ENCODE results near the gene LTBP2. TPM values are rescaled to one million over a fixed set of nuclear protein-coding genes. Genes with fewer than 3 reads are reported as not detected.

Gene LTBP2
- total RNA-seq, 1 donor from 2014 or later: 12.0 TPM

DNA sequence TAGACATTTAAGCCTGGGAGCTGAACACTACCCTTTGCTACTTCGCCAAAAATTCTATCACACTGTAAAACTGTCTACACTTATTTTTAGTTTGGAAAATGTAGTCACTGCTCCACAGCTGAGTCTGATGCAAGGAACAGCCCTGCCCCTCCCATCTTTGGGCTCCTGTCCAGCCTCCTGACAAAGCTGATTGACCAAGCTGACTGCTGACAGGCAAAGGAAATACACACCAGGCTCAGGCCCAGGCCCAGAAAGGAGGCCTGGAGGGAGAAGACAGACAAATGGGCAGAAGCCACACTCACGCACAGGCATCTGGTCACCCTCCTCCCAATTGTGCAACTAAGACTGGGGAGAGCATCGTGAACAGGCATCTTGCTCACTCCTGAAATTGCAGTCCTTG is 63.2 kb downstream of the LTBP2 start:
- Histone ChIP-seq H3K36me3 (ENCODE audit: control insufficient read depth in 3 of 3, insufficient read depth in 3 of 3, low read length in 3 of 3) (no peaks in the 10 kb centered on the region), H3K9me3 (ENCODE audit: control insufficient read depth in 3 of 3, low read length in 3 of 3) (no peaks in the 10 kb centered on the region), H3K4me1 (ENCODE audit: control insufficient read depth in 3 of 3, insufficient read depth in 3 of 3, low read length in 3 of 3) (peaks cover 21 to 50% (median 38%) of the 10 kb centered on the region in 3 donors), H3K4me3 (ENCODE audit: low read length in 3 of 3) (no peak overlapping the region), H3K27ac (ENCODE audit: low read depth, low read length) (peak overlapping the region; percentile 64), H3K27me3 (ENCODE audit: control insufficient read depth in 3 of 3, insufficient read depth in 3 of 3, low read length in 3 of 3) (peaks cover 5 to 6% (median 5%) of the 10 kb centered on the region in 3 donors), H3K9ac (ENCODE audit: low read depth in 1 of 3, low read length in 3 of 3) (peak overlapping the region in 1 of 3 donors; percentile 28)

DNA sequence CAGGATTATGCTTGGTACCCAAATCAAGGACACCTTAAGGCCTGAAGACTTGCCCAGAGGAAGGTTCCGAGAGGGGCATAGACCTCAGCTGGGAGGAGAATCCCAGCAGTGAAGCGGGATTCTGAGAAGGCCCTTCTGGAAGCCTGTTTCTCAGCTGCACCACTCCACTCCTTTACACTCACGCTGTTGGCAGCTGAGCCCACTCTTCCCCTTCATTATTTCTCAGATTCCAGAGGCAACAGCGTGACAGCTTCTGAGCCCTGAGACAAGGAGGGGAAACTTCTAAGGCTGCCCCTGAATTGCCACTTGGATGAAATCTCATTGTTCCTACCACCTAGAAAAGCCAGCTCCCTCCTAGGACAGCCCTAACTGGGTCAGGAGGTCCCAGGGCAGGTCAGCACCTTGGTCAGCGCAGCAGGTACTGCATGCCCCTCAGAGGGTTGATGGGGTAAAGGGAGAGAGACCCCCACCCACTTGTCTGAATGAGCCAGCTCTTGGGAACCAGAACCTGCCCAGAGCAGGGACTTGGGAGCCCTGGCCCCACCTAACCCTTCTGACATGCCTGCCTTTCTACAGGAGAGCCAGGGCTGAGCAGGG is 64.6 kb downstream of the LTBP2 start:
- Histone ChIP-seq H3K9me3 (ENCODE audit: control insufficient read depth in 3 of 3, low read length in 3 of 3) (no peaks in the 10 kb centered on the region), H3K4me3 (ENCODE audit: low read length in 3 of 3) (no peak overlapping the region), H3K27me3 (ENCODE audit: control insufficient read depth in 3 of 3, insufficient read depth in 3 of 3, low read length in 3 of 3) (peaks cover 2 to 5% (median 5%) of the 10 kb centered on the region in 3 donors), H3K36me3 (ENCODE audit: control insufficient read depth in 3 of 3, insufficient read depth in 3 of 3, low read length in 3 of 3) (no peaks in the 10 kb centered on the region), H3K9ac (ENCODE audit: low read depth in 1 of 3, low read length in 3 of 3) (no peak overlapping the region), H3K4me1 (ENCODE audit: control insufficient read depth in 3 of 3, insufficient read depth in 3 of 3, low read length in 3 of 3) (peaks cover 15 to 42% (median 33%) of the 10 kb centered on the region in 3 donors), H3K27ac (ENCODE audit: low read depth, low read length) (no peak overlapping the region)

DNA sequence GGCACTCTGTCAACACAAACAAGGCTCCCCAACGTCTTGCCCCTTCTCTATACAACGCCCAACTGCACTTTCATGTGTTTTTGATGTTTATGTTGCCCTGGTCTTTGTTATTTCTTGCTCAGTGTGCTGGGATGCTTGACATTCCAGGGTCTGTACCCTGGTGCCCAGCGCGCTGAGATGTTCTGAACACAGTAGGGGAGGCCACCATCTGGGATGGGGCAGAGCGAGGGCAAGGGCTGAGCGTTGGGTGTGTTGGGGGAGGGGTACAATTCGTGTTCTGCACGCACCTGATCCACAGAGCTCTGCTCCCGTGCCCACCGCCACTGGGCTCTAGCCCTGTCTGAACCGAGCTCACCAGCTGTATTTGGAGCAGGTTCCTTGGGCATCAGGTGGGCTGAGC is 65.6 kb downstream of the LTBP2 start:
- Histone ChIP-seq H3K36me3 (ENCODE audit: control insufficient read depth in 3 of 3, insufficient read depth in 3 of 3, low read length in 3 of 3) (no peaks in the 10 kb centered on the region), H3K27me3 (ENCODE audit: control insufficient read depth in 3 of 3, insufficient read depth in 3 of 3, low read length in 3 of 3) (peaks cover 2 to 5% (median 5%) of the 10 kb centered on the region in 3 donors), H3K9me3 (ENCODE audit: control insufficient read depth in 3 of 3, low read length in 3 of 3) (no peaks in the 10 kb centered on the region), H3K4me3 (ENCODE audit: low read length in 3 of 3) (no peak overlapping the region), H3K4me1 (ENCODE audit: control insufficient read depth in 3 of 3, insufficient read depth in 3 of 3, low read length in 3 of 3) (peaks cover 5 to 32% (median 23%) of the 10 kb centered on the region in 3 donors), H3K27ac (ENCODE audit: low read depth, low read length) (no peak overlapping the region), H3K9ac (ENCODE audit: low read depth in 1 of 3, low read length in 3 of 3) (no peak overlapping the region)

DNA sequence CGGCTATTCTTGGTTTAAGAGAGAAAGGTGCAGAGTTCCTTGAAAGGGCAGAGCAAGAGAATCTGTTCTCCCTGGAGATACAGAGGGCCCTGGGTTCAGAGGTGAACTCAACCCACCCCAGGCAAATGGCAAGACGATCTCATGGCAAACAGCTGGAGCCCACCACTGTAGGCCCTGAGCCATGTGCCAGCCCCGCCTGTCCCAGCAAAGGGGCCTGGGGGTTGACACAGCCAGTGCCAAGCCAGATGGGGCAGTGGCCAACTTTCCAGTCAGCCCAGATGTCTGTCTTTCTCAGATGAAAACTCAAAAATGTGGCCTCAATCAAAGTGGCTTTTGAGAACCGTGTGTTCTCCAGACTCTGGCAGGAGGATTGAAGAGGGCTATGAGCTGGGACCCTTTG is 66.7 kb downstream of the LTBP2 start:
- Histone ChIP-seq H3K36me3 (ENCODE audit: control insufficient read depth in 3 of 3, insufficient read depth in 3 of 3, low read length in 3 of 3) (no peaks in the 10 kb centered on the region), H3K9me3 (ENCODE audit: control insufficient read depth in 3 of 3, low read length in 3 of 3) (no peaks in the 10 kb centered on the region), H3K4me1 (ENCODE audit: control insufficient read depth in 3 of 3, insufficient read depth in 3 of 3, low read length in 3 of 3) (peaks cover 3 to 26% (median 19%) of the 10 kb centered on the region in 3 donors)

DNA sequence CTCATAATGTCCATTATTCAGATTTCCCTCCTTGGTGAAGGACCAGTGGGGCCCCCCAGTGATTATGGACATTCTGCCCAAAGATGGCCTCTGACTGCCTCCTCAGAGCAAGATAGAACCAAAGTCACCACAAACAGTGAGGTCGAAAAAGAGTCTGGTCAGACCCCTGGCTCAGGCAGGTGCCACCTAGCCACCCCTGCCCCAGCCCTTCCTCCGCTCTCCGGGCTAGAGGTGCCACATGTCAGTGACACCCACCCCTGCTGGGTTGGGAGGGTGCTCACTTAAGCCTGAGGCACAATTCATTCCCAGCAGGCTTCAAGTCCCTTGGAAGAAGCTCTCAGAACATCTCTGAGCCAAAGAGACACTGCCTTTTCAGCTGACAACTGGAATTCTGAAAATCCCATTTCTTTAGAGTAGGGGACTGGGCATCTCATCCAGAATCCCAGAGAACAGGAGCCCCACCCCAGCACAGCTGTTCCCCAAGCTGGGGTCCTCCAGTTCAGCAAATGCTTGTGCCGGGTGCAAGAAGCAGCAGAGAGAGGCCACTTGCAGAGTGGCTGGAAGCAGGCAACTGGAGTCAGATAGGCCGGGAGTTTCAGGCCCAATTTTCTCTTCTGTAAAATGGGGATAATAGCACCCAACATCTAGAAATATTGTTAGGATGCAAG is 68.1 kb downstream of the LTBP2 start:
- Histone ChIP-seq H3K9ac (ENCODE audit: low read depth in 1 of 3, low read length in 3 of 3) (no peak overlapping the region), H3K27me3 (ENCODE audit: control insufficient read depth in 3 of 3, insufficient read depth in 3 of 3, low read length in 3 of 3) (peaks cover 2 to 5% (median 5%) of the 10 kb centered on the region in 3 donors)

More for the DNA sequence above, 66.7 kb downstream of the LTBP2 start:
- Histone ChIP-seq H3K27me3 (ENCODE audit: control insufficient read depth in 3 of 3, insufficient read depth in 3 of 3, low read length in 3 of 3) (peaks cover 2 to 5% (median 5%) of the 10 kb centered on the region in 3 donors), H3K4me3 (ENCODE audit: low read length in 3 of 3) (no peak overlapping the region), H3K9ac (ENCODE audit: low read depth in 1 of 3, low read length in 3 of 3) (no peak overlapping the region), H3K27ac (ENCODE audit: low read depth, low read length) (no peak overlapping the region)

DNA sequence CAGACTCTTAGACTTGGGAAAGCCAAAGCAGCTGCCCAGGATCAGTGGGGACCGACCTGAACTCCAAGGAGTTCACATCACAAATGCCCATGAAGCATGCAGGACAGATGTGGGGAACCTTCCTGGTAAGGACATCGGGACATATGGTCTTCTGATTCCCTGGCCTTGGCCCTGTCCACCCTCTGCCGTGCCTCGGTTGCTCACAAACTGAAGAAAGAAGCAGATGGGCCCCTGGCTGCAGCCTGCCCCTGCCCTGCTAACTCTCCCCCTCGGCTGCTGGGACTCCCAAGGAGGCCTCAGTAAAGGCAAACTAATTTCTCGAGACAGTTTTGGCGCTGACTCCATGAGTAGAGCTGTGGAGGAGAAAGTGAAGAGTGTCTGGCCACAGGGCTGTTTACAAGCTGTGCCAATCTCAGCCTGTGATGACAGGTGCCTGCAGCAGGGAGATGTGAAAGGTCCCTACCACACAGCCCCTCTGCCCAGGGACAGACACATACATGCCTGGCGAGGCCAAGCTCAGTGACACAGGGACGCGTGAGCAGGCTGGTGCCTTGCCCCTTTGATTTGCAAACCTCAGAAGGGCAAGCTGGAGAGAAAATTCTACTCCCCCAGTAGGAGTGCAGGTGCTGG is 69.9 kb downstream of the LTBP2 start:
- Histone ChIP-seq H3K9me3 (ENCODE audit: control insufficient read depth in 3 of 3, low read length in 3 of 3) (no peaks in the 10 kb centered on the region), H3K27ac (ENCODE audit: low read depth, low read length) (no peak overlapping the region), H3K9ac (ENCODE audit: low read depth in 1 of 3, low read length in 3 of 3) (no peak overlapping the region), H3K4me1 (ENCODE audit: control insufficient read depth in 3 of 3, insufficient read depth in 3 of 3, low read length in 3 of 3) (no peaks in the 10 kb centered on the region), H3K36me3 (ENCODE audit: control insufficient read depth in 3 of 3, insufficient read depth in 3 of 3, low read length in 3 of 3) (peaks cover 0 to 5% (median 0%) of the 10 kb centered on the region in 3 donors), H3K27me3 (ENCODE audit: control insufficient read depth in 3 of 3, insufficient read depth in 3 of 3, low read length in 3 of 3) (peaks cover 2 to 5% (median 5%) of the 10 kb centered on the region in 3 donors), H3K4me3 (ENCODE audit: low read length in 3 of 3) (no peak overlapping the region)

More for the DNA sequence above, 68.1 kb downstream of the LTBP2 start:
- Histone ChIP-seq H3K9me3 (ENCODE audit: control insufficient read depth in 3 of 3, low read length in 3 of 3) (no peaks in the 10 kb centered on the region), H3K4me3 (ENCODE audit: low read length in 3 of 3) (no peak overlapping the region), H3K36me3 (ENCODE audit: control insufficient read depth in 3 of 3, insufficient read depth in 3 of 3, low read length in 3 of 3) (peaks cover 0 to 3% (median 0%) of the 10 kb centered on the region in 3 donors), H3K4me1 (ENCODE audit: control insufficient read depth in 3 of 3, insufficient read depth in 3 of 3, low read length in 3 of 3) (peaks cover 0 to 13% (median 7%) of the 10 kb centered on the region in 3 donors), H3K27ac (ENCODE audit: low read depth, low read length) (no peak overlapping the region)

DNA sequence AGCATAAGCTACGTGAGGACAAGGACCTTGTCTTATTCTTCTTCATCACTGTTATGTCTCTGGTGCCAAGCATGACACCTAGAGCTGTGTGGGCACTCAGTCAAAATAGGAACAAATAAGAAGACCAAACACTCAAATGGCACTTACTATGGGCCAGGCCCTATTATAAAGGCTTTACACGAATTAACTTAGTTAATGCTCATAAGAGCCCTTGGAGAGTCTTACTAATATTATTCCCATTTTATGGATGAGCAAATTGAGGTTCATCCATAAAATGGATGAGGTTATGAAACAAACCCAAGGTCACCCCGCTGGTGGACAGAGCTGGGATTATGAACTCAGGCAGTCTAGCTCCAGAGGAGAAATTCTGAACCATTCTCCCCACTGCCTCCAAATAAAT is 70.8 kb downstream of the LTBP2 start:
- Histone ChIP-seq H3K4me3 (ENCODE audit: low read length in 3 of 3) (no peak overlapping the region), H3K27me3 (ENCODE audit: control insufficient read depth in 3 of 3, insufficient read depth in 3 of 3, low read length in 3 of 3) (peaks cover 0 to 5% (median 0%) of the 10 kb centered on the region in 3 donors), H3K4me1 (ENCODE audit: control insufficient read depth in 3 of 3, insufficient read depth in 3 of 3, low read length in 3 of 3) (no peaks in the 10 kb centered on the region), H3K36me3 (ENCODE audit: control insufficient read depth in 3 of 3, insufficient read depth in 3 of 3, low read length in 3 of 3) (peaks cover 0 to 5% (median 0%) of the 10 kb centered on the region in 3 donors), H3K9me3 (ENCODE audit: control insufficient read depth in 3 of 3, low read length in 3 of 3) (no peaks in the 10 kb centered on the region), H3K9ac (ENCODE audit: low read depth in 1 of 3, low read length in 3 of 3) (no peak overlapping the region), H3K27ac (ENCODE audit: low read depth, low read length) (no peak overlapping the region)

DNA sequence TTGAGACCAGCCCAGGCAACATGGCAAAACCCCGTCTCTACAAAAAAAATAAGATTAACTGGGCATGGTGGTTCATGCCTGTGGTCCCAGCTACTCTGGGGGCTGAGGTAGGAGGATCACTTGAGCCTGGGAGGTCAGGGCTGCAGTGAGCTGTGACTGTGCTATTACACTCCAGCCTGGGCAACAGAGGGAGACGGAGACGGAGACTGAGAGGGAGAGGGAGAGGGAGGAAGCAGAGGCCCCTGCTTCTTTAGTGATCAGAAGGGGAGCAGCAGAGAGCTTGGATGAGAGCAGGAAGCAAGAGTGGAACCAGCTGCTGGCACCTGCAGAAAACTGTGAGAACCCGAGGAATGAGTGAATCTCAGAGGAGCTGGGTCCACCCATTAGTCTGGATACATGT is 72.5 kb downstream of the LTBP2 start:
- H3K27ac ChIP-seq (ENCODE audit: low read depth, low read length): no peak overlapping the region
- H3K9ac ChIP-seq (ENCODE audit: low read depth in 1 of 3, low read length in 3 of 3): no peak overlapping the region
- H3K9me3 ChIP-seq (ENCODE audit: control insufficient read depth in 3 of 3, low read length in 3 of 3): no peaks in the 10 kb centered on the region
- peaks cover 0 to 5% (median 0%) of the 10 kb centered on the region in 3 donors for H3K36me3 ChIP-seq (ENCODE audit: control insufficient read depth in 3 of 3, insufficient read depth in 3 of 3, low read length in 3 of 3)
- H3K4me1 ChIP-seq (ENCODE audit: control insufficient read depth in 3 of 3, insufficient read depth in 3 of 3, low read length in 3 of 3): no peaks in the 10 kb centered on the region
- no peak overlapping the region for H3K4me3 ChIP-seq (ENCODE audit: low read length in 3 of 3)
- peaks cover 0 to 6% (median 0%) of the 10 kb centered on the region in 3 donors for H3K27me3 ChIP-seq (ENCODE audit: control insufficient read depth in 3 of 3, insufficient read depth in 3 of 3, low read length in 3 of 3)

DNA sequence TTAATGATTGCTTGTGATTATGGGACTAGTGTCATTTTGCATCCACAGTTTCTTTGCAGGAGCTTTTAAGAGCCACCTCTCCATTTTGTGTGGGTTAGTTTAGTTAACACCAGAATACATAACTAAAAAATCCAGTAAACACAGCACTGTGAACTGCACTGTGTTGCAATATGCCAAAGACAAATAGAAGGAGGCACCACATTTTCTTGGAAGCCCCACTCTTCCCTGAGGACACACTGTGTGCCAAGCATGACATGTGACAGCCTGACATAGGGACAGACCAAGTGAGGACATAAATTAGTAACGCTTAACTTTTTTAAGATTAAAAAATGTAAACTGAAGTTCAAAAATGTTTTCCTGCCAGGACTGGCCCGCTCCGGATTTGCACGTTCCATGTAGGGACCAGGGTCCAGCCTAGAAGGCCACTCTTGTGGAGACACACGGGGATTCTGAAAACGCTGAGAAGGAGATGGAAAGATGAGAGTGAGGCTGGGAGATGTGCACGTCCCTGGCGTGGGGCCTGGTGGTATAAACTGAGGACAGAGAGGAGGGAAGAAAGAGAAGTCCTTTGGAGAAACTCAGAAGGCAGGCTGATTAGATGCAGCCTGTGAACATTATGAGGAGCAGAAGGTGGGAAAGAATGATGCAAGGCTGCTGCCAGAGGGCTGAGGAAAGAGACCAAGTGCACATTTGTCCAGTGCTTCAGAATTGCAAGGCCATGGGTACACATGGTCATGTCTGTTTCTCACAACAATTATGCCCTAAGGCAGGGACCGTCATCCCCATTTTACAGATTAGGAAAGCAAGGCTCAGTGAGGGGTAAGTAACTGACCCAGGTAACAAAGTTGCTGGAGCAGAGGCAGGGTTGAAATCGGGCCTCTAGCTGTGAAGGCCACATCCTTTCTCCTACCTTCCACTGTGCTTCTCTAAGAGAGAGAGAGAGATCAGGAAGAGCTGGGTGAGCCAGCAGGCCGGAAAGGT is 73.3 kb downstream of the LTBP2 start:
- peaks cover 0 to 6% (median 0%) of the 10 kb centered on the region in 3 donors for H3K27me3 ChIP-seq (ENCODE audit: control insufficient read depth in 3 of 3, insufficient read depth in 3 of 3, low read length in 3 of 3)

More for the DNA sequence above, 73.3 kb downstream of the LTBP2 start:
- Histone ChIP-seq H3K9me3 (ENCODE audit: control insufficient read depth in 3 of 3, low read length in 3 of 3) (no peaks in the 10 kb centered on the region), H3K4me3 (ENCODE audit: low read length in 3 of 3) (no peak overlapping the region), H3K4me1 (ENCODE audit: control insufficient read depth in 3 of 3, insufficient read depth in 3 of 3, low read length in 3 of 3) (no peaks in the 10 kb centered on the region), H3K36me3 (ENCODE audit: control insufficient read depth in 3 of 3, insufficient read depth in 3 of 3, low read length in 3 of 3) (peaks cover 0 to 5% (median 0%) of the 10 kb centered on the region in 3 donors), H3K9ac (ENCODE audit: low read depth in 1 of 3, low read length in 3 of 3) (no peak overlapping the region), H3K27ac (ENCODE audit: low read depth, low read length) (no peak overlapping the region)
